Smooth muscle cell (in vitro differentiated cells): ENCODE measurements around the gene NEDD4L. TPM values are rescaled to one million over a fixed set of nuclear protein-coding genes. Genes with fewer than 3 reads are reported as not detected.

ENCODE experiments used
- DNase-seq: peaks from one replicate; lab custom pipeline; 2025; ENCODE audit not compliant: unreplicated experiment; lab: John Stamatoyannopoulos, UW
- H2AFZ ChIP-seq: fragments of 200-600 bp; sonication (generic); 2 replicates; pipeline ENCODE4 v1.6.0; 2016; ENCODE audit warnings: antibody characterized with exemption, low read depth, mild to moderate bottlenecking
- H3F3A ChIP-seq: fragments of 200-600 bp; sonication (generic); 2 replicates; pipeline ENCODE4 v1.6.0; 2017; ENCODE audit warnings: antibody characterized with exemption, low read depth
- H3K27ac ChIP-seq: fragments of 200-600 bp; sonication (generic); 2 replicates; pipeline ENCODE4 v1.5.1; 2016; ENCODE audit warnings: low read depth, mild to moderate bottlenecking
- H3K27me3 ChIP-seq: fragments of 200-600 bp; sonication (generic); 2 replicates; pipeline ENCODE4 v1.6.1; 2016; ENCODE audit warnings: low read depth, mild to moderate bottlenecking
- H3K36me3 ChIP-seq: fragments of 200-600 bp; sonication (generic); 2 replicates; pipeline ENCODE4 v1.5.1; 2016; ENCODE audit warnings: low read depth
- H3K4me1 ChIP-seq: fragments of 200-600 bp; sonication (generic); 2 replicates; pipeline ENCODE4 v1.5.1; 2016; ENCODE audit warnings: low read depth
- H3K4me2 ChIP-seq: fragments of 200-600 bp; sonication (generic); 2 replicates; pipeline ENCODE4 v1.6.0; 2016; ENCODE audit warnings: mild to moderate bottlenecking
- H3K4me3 ChIP-seq: fragments of 200-600 bp; sonication (generic); 2 replicates; pipeline ENCODE4 v1.5.1; 2016; ENCODE audit warnings: mild to moderate bottlenecking
- H3K79me2 ChIP-seq: fragments of 200-600 bp; sonication (generic); 2 replicates; pipeline ENCODE4 v1.6.0; 2016; ENCODE audit warnings: low read depth, mild to moderate bottlenecking
- H3K9ac ChIP-seq: fragments of 200-600 bp; sonication (generic); 2 replicates; pipeline ENCODE4 v1.6.0; 2016; ENCODE audit warnings: low read depth
- H3K9me3 ChIP-seq: fragments of 200-600 bp; sonication (generic); replicated peaks from 2 replicates; pipeline ENCODE4 v1.5.1; 2016; ENCODE audit warnings: low read depth
- H4K20me1 ChIP-seq: fragments of 200-600 bp; sonication (generic); 2 replicates; pipeline ENCODE4 v1.6.0; 2016; ENCODE audit warnings: low read depth
- WGBS: methylation state at CpG from one replicate; pipeline ENCODE4 v1.1.7; 2016; ENCODE audit warnings: low lambda C conversion rate; 5-methylcytosine and 5-hydroxymethylcytosine counted together
- polyA plus RNA-seq: library from polyadenylated mRNA; unstranded; fragments of >200 nt; fragmentation: Nextera tagmentation; extraction: Ambion mirVana; gene quantifications from 2 replicates; pipeline ENCODE4 v1.2.1, GENCODE V29; 2016
- total RNA-seq: library from RNA; depleted of rRNA; stranded (reverse); fragments of >200 nt; gene quantifications from 2 replicates; pipeline ENCODE4 v1.2.3, GENCODE V29; 2014
- TF ChIP-seq, protein P1 (sequence below): fragments of 200-600 bp; sonication (generic); IDR thresholded peaks from 2 replicates; pipeline ENCODE4 v1.5.1; 2017; ENCODE audit warnings: borderline replicate concordance, mild to moderate bottlenecking, antibody characterized with exemption; ENCODE audit not compliant: insufficient read depth, poor library complexity, severe bottlenecking

Gene NEDD4L
- total and polyA plus RNA-seq, 2 experiments from 2014 or later: 8.7 to 41.3 TPM

DNA sequence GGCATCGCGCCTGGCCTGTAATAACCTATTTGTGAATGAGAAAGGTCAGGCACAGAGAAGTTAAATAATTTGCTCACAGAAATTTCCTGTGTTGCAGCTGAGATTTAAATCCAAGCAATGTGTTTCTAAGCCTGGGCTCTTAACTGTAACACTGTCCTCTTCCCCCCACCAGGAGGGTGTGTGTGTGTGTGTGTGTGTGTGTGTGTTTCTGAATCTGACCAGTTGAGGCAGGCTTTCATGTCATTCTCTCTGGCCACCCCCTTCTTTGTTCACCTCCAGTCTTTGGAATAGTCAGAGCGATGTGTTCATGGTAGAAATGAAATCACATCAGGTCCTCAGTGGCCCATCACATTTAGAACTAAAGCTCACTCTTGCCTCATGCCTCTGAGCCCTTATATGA lies 81.2 kb downstream of the NEDD4L start:
- H4K20me1 ChIP-seq: no peaks in the 10 kb centered on the region
- H3K9me3 ChIP-seq: no peaks in the 10 kb centered on the region
- no peaks in the 10 kb centered on the region for H3K4me1 ChIP-seq
- H3K4me3 ChIP-seq: no peak overlapping the region
- TF ChIP-seq, protein P1, sequence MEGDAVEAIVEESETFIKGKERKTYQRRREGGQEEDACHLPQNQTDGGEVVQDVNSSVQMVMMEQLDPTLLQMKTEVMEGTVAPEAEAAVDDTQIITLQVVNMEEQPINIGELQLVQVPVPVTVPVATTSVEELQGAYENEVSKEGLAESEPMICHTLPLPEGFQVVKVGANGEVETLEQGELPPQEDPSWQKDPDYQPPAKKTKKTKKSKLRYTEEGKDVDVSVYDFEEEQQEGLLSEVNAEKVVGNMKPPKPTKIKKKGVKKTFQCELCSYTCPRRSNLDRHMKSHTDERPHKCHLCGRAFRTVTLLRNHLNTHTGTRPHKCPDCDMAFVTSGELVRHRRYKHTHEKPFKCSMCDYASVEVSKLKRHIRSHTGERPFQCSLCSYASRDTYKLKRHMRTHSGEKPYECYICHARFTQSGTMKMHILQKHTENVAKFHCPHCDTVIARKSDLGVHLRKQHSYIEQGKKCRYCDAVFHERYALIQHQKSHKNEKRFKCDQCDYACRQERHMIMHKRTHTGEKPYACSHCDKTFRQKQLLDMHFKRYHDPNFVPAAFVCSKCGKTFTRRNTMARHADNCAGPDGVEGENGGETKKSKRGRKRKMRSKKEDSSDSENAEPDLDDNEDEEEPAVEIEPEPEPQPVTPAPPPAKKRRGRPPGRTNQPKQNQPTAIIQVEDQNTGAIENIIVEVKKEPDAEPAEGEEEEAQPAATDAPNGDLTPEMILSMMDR: no peak
- no peak for DNase-seq
- H2AFZ ChIP-seq: no peak overlapping the region
- no peak overlapping the region for H3K9ac ChIP-seq
- no peaks in the 10 kb centered on the region for H3K79me2 ChIP-seq
- H3K27ac ChIP-seq: no peak overlapping the region
- H3K4me2 ChIP-seq: no peak overlapping the region
- H3K36me3 ChIP-seq: no peaks in the 10 kb centered on the region
- no peaks in the 10 kb centered on the region for H3K27me3 ChIP-seq
- no peaks in the 10 kb centered on the region for H3F3A ChIP-seq
- WGBS: 95% methylated on average over 3 of the region's 3 CpGs

DNA sequence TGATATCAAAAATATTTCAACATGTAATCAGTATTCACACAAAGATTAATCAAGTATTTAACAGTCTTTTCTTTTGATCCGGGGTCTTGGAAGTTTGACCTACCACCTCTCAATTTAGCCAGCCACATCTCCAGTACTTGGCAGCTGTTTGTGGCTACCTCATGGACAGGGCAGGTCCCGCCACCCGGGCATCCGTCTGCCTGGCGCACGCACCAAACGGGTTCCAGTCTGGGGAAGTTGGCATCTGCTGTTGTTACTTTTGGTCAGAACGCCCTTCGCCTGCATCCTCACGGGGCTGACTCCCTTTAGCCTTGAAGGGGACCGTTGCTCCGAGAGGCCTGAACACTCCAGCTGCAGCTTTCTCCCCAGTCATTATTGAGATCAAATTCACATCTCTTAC lies 81.7 kb downstream of the NEDD4L start:
- 97% methylated on average over 12 of the region's 12 CpGs for WGBS
- no peaks in the 10 kb centered on the region for H4K20me1 ChIP-seq
- no peaks in the 10 kb centered on the region for H3K79me2 ChIP-seq

DNA sequence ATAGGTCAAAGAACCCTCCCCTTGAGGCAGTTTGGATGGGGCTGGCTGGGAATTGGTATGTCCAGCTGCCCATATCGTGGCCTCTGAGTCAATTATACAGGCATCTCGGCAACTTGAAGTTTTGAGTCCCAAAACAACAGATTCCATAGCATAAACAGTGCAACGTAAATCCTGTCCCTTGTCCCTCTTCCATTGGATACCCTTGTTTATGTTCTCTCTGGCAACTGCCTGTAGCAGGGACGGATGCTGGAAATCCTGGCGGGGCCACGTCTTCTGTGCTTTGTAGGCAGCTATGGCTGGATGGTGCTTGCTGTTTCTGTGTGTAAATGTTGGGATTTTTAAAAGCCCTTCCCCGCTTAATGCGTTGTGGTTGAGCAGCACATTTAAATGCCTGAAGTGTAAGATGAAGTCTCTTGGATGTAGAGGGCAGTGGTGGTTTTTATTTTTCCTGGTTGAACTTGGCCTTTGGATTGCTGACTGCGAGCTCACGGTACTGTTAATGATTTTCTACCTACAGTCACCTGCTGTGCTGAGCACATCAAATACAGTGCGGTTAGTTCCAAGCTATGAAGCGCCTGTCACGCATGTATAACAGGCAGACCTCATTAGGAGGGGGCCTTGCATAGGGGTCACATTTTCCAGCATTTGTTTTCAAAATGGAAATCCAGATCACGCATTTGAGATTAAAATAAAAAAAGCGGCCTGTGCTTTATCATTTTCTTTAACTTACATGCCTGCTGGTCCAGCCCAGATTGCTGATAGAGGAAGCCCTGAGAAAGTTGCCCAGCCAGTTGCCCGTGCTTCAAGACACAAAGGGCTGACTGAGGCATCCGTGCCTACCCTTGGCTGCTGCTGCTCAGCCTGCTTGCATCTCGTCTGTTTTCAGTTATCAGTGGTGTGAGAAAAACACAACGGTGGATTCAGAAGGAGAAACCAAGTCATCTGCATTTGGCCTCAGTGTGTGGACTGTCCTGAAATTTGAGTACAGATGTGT lies 84.7 kb downstream of the NEDD4L start:
- WGBS: 78% methylated on average over 19 of the region's 19 CpGs

More for the DNA sequence above, 81.7 kb downstream of the NEDD4L start:
- TF ChIP-seq, protein P1: no peak
- H3K9me3 ChIP-seq: no peaks in the 10 kb centered on the region
- H3K36me3 ChIP-seq: no peaks in the 10 kb centered on the region
- no peaks in the 10 kb centered on the region for H3F3A ChIP-seq
- H2AFZ ChIP-seq: no peak overlapping the region
- no peaks in the 10 kb centered on the region for H3K4me1 ChIP-seq
- no peak for DNase-seq
- H3K27me3 ChIP-seq: no peaks in the 10 kb centered on the region
- H3K27ac ChIP-seq: no peak overlapping the region
- H3K9ac ChIP-seq: no peak overlapping the region
- H3K4me2 ChIP-seq: no peak overlapping the region
- no peak overlapping the region for H3K4me3 ChIP-seq

More for the DNA sequence above, 84.7 kb downstream of the NEDD4L start:
- no peaks in the 10 kb centered on the region for H3K36me3 ChIP-seq
- H3K4me3 ChIP-seq: peak overlapping the region; percentile 4
- no peak overlapping the region for H3K4me2 ChIP-seq
- no peaks in the 10 kb centered on the region for H3K79me2 ChIP-seq
- H3K9me3 ChIP-seq: no peaks in the 10 kb centered on the region
- DNase-seq: no peak
- H3K27ac ChIP-seq: no peak overlapping the region
- H3K4me1 ChIP-seq: no peaks in the 10 kb centered on the region
- TF ChIP-seq, protein P1: no peak
- H3F3A ChIP-seq: no peaks in the 10 kb centered on the region
- H2AFZ ChIP-seq: no peak overlapping the region
- H3K27me3 ChIP-seq: no peaks in the 10 kb centered on the region
- H3K9ac ChIP-seq: no peak overlapping the region
- H4K20me1 ChIP-seq: no peaks in the 10 kb centered on the region
